OCI-LY1 (cell line): ENCODE results near the gene SDK1.

Experiments
- H2AFZ ChIP-seq: fragments of 200-600 bp; sonication (generic), shearing (Covaris generic); 2 replicates; pipeline ENCODE4 v1.6.0; 2014; ENCODE audit warnings: antibody characterized with exemption, mild to moderate bottlenecking, low read length
- H3F3A ChIP-seq: fragments of 200-600 bp; sonication (generic), shearing (Covaris generic); 2 replicates; pipeline ENCODE4 v1.6.0; 2014; ENCODE audit warnings: mild to moderate bottlenecking, antibody characterized with exemption, low read length, moderate library complexity; ENCODE audit not compliant: insufficient read depth
- H3K27ac ChIP-seq: fragments of 200-600 bp; sonication (generic); 2 replicates; pipeline ENCODE4 v1.5.1; 2014; ENCODE audit warnings: low read length, mixed run types, mild to moderate bottlenecking, low read depth; ENCODE audit not compliant: poor library complexity, severe bottlenecking
- H3K27me3 ChIP-seq: fragments of 200-600 bp; sonication (generic); 2 replicates; pipeline ENCODE4 v1.6.0; 2014; ENCODE audit warnings: antibody characterized with exemption, mild to moderate bottlenecking, low read length, moderate library complexity; ENCODE audit not compliant: insufficient read depth
- H3K36me3 ChIP-seq: fragments of 200-600 bp; sonication (generic); 2 replicates; pipeline ENCODE4 v1.6.1; 2014; ENCODE audit warnings: mild to moderate bottlenecking, antibody characterized with exemption, low read length, moderate library complexity, mixed read lengths; ENCODE audit not compliant: insufficient read depth
- H3K4me1 ChIP-seq: fragments of 200-600 bp; sonication (generic); 2 replicates; pipeline ENCODE4 v1.5.1; 2014; ENCODE audit warnings: mild to moderate bottlenecking, low read length, moderate library complexity; ENCODE audit not compliant: insufficient read depth, severe bottlenecking
- H3K4me2 ChIP-seq: fragments of 200-600 bp; sonication (generic), shearing (Covaris generic); 2 replicates; pipeline ENCODE4 v1.6.1; 2014; ENCODE audit warnings: low read length
- H3K4me3 ChIP-seq: fragments of 200-600 bp; sonication (generic); 2 replicates; pipeline ENCODE4 v1.5.1; 2014; ENCODE audit warnings: low read length, low read depth, mild to moderate bottlenecking, mixed read lengths; ENCODE audit not compliant: poor library complexity, severe bottlenecking
- H3K79me2 ChIP-seq: fragments of 200-600 bp; shearing (Covaris generic); 2 replicates; pipeline ENCODE4 v1.6.1; 2016; ENCODE audit warnings: mixed run types, low read length, mixed read lengths; ENCODE audit not compliant: insufficient read depth
- H3K9ac ChIP-seq: fragments of 200-600 bp; sonication (generic), shearing (Covaris generic); 2 replicates; pipeline ENCODE4 v1.6.1; 2014; ENCODE audit warnings: mild to moderate bottlenecking, low read length, mixed read lengths
- H3K9me2 ChIP-seq: fragments of 200-600 bp; sonication (generic), shearing (Covaris generic); 2 replicates; pipeline ENCODE4 v1.6.1; 2014; ENCODE audit warnings: low read depth, mild to moderate bottlenecking, low read length, mixed read lengths
- H3K9me3 ChIP-seq: fragments of 200-600 bp; shearing (Covaris generic); 2 replicates; pipeline ENCODE4 v1.6.1; 2014; ENCODE audit warnings: low read length, mixed read lengths
- H4K20me1 ChIP-seq: fragments of 200-600 bp; sonication (generic), shearing (Covaris generic); 2 replicates; pipeline ENCODE4 v1.6.0; 2016; ENCODE audit warnings: mild to moderate bottlenecking, low read length; ENCODE audit not compliant: insufficient read depth
- CTCF ChIP-seq: fragments of 200-600 bp; sonication (generic), shearing (Covaris generic); IDR thresholded peaks from 2 replicates; pipeline ENCODE4 v1.5.1; 2017; ENCODE audit warnings: mild to moderate bottlenecking, antibody characterized with exemption, low read length, moderate library complexity, mixed read lengths
- EZH2 ChIP-seq: fragments of 200-600 bp; sonication (generic), shearing (Covaris generic); IDR thresholded peaks from 2 replicates; pipeline ENCODE4 v1.8.0; 2017; ENCODE audit warnings: borderline replicate concordance, mixed run types, mild to moderate bottlenecking, antibody characterized with exemption, low read length, moderate library complexity, mixed read lengths

The SDK1 gene

GRCh38 chr7:3924277-3924676 is 623.2 kb downstream of the SDK1 start:
- Histone ChIP-seq H3F3A (no peaks in the 10 kb centered on the region), H3K36me3 (no peaks in the 10 kb centered on the region), H3K9me2 (no peaks in the 10 kb centered on the region), H3K4me3 (no peak overlapping the region), H3K4me1 (no peaks in the 10 kb centered on the region), H3K27me3 (no peaks in the 10 kb centered on the region), H3K27ac (no peak overlapping the region), H4K20me1 (no peaks in the 10 kb centered on the region), H2AFZ (no peak overlapping the region), H3K79me2 (no peaks in the 10 kb centered on the region), H3K9ac (no peak overlapping the region), H3K4me2 (no peak overlapping the region), H3K9me3 (no peaks in the 10 kb centered on the region)
- TF ChIP-seq CTCF (no peak), EZH2 (no peak)

- Histone ChIP-seq H3K27ac (no peak overlapping the region), H3K79me2 (no peaks in the 10 kb centered on the region), H3K4me2 (no peak overlapping the region), H3K9me3 (no peaks in the 10 kb centered on the region), H3K36me3 (no peaks in the 10 kb centered on the region), H4K20me1 (no peaks in the 10 kb centered on the region), H3K27me3 (no peaks in the 10 kb centered on the region), H3K4me3 (no peak overlapping the region), H3K9ac (no peak overlapping the region), H3K4me1 (no peaks in the 10 kb centered on the region), H3F3A (no peaks in the 10 kb centered on the region), H3K9me2 (no peaks in the 10 kb centered on the region), H2AFZ (no peak overlapping the region)
- TF ChIP-seq CTCF (no peak), EZH2 (no peak)
Observed at GRCh38 chr7:3927446-3928110, 626.5 kb downstream of the SDK1 start.

- Histone ChIP-seq H3K27ac (no peak overlapping the region), H3K36me3 (no peaks in the 10 kb centered on the region), H3K4me2 (no peak overlapping the region), H3K9me2 (no peaks in the 10 kb centered on the region), H3K27me3 (no peaks in the 10 kb centered on the region), H3F3A (no peaks in the 10 kb centered on the region), H4K20me1 (no peaks in the 10 kb centered on the region), H2AFZ (no peak overlapping the region), H3K9me3 (no peaks in the 10 kb centered on the region), H3K9ac (no peak overlapping the region), H3K79me2 (no peaks in the 10 kb centered on the region), H3K4me1 (no peaks in the 10 kb centered on the region), H3K4me3 (no peak overlapping the region)
- TF ChIP-seq CTCF (no peak), EZH2 (no peak)
Observed at GRCh38 chr7:3928727-3929515, 627.9 kb downstream of the SDK1 start.
